Muscle of arm (tissue), 12 donors: ENCODE results near the gene GRPEL2. TPM values are rescaled to one million over a fixed set of nuclear protein-coding genes. Genes with fewer than 3 reads are reported as not detected.
A peak's percentile ranks its signal among the peaks of the same experiment; 100 is the strongest.
"Not testable (repeated sequence)": the region's sequence is repeated elsewhere in the genome, so short reads cannot be mapped to it uniquely, and the experiment has no call there.

Experiments used
- DNase-seq: peaks from one replicate; pipeline ENCODE4 v3.0.0-alpha.2; 2013
- polyA plus RNA-seq, 12 donors: library from polyadenylated mRNA; unstranded; fragments of 120-200 nt; gene quantifications; one replicate each; pipeline ENCODE4 v1.2.1, GENCODE V29; 2013; ENCODE audit not compliant: insufficient read length in 12 of 12

Gene GRPEL2
- polyA plus RNA-seq, 12 donors: 12.8 to 29.4 (median 18.6) TPM; not detected in 1

GRCh38 chr5:149375434-149375833, 30.1 kb downstream of the GRPEL2 start:
- no peak for DNase-seq

- no peak for DNase-seq
Observed at GRCh38 chr5:149376104-149376503, 30.8 kb downstream of the GRPEL2 start.

GRCh38 chr5:149376711-149377447, 31.6 kb downstream of the GRPEL2 start:
- DNase-seq: no peak

- DNase-seq: no peak
Observed at GRCh38 chr5:149378241-149378820, 33.0 kb downstream of the GRPEL2 start.

- DNase-seq: no peak
Observed at GRCh38 chr5:149379177-149379761, 34.0 kb downstream of the GRPEL2 start, which contains the start of gene IL17B. Gene IL17B (minus strand): TSS chr5:149379292. CDS start chr5:149379225, 67 bp downstream.

- no peak for DNase-seq
Observed at GRCh38 chr5:149379818-149380374, 34.6 kb downstream of the GRPEL2 start.

- no peak for DNase-seq
Observed at GRCh38 chr5:149380466-149381121, 35.3 kb downstream of the GRPEL2 start.

- DNase-seq: no peak
Observed at GRCh38 chr5:149381261-149381985, 36.1 kb downstream of the GRPEL2 start.

- peak; percentile 84 for DNase-seq
Observed at GRCh38 chr5:149381986-149382338, 36.7 kb downstream of the GRPEL2 start.

GRCh38 chr5:149382517-149383220, 37.4 kb downstream of the GRPEL2 start:
- DNase-seq: no peak

GRCh38 chr5:149383399-149383798, 38.1 kb downstream of the GRPEL2 start:
- no peak for DNase-seq

- DNase-seq: no peak
Observed at GRCh38 chr5:149386166-149386565, 40.9 kb downstream of the GRPEL2 start.

- DNase-seq: no peak
Observed at GRCh38 chr5:149387081-149387631, 41.9 kb downstream of the GRPEL2 start.

- no peak for DNase-seq
Observed at GRCh38 chr5:149387982-149388381, 42.7 kb downstream of the GRPEL2 start.

GRCh38 chr5:149388498-149389190, 43.3 kb downstream of the GRPEL2 start:
- DNase-seq: no peak

GRCh38 chr5:149389552-149390495, 44.5 kb downstream of the GRPEL2 start:
- DNase-seq: no peak

- DNase-seq: not testable (repeated sequence)
Observed at GRCh38 chr5:149391076-149391475, 45.8 kb downstream of the GRPEL2 start.

- DNase-seq: no peak
Observed at GRCh38 chr5:149391524-149391923, 46.2 kb downstream of the GRPEL2 start.

GRCh38 chr5:149392718-149393117, 47.4 kb downstream of the GRPEL2 start:
- no peak for DNase-seq
